DOHH2 (cell line): ENCODE results near the gene TBC1D22A.

ENCODE experiments used
- H3F3A ChIP-seq: fragments of 200-600 bp; sonication (generic), shearing (Covaris generic); 2 replicates; pipeline ENCODE4 v1.6.0; 2016; ENCODE audit warnings: antibody characterized with exemption, mild to moderate bottlenecking; ENCODE audit not compliant: control insufficient read depth, insufficient read depth
- H3K27ac ChIP-seq: fragments of 200-600 bp; sonication (generic); 2 replicates; pipeline ENCODE4 v1.5.1; 2014; ENCODE audit warnings: low read depth, mild to moderate bottlenecking, low read length, moderate library complexity
- H3K27me3 ChIP-seq: fragments of 200-600 bp; sonication (generic); 2 replicates; pipeline ENCODE4 v1.6.1; 2014; ENCODE audit warnings: mild to moderate bottlenecking, low read length, mixed read lengths; ENCODE audit not compliant: control insufficient read depth
- H3K36me3 ChIP-seq: fragments of 200-600 bp; sonication (generic); 2 replicates; pipeline ENCODE4 v1.6.1; 2014; ENCODE audit warnings: mild to moderate bottlenecking, low read length, moderate library complexity, mixed read lengths; ENCODE audit not compliant: control insufficient read depth
- H3K4me1 ChIP-seq: fragments of 200-600 bp; sonication (generic); 2 replicates; pipeline ENCODE4 v1.6.1; 2014; ENCODE audit warnings: mild to moderate bottlenecking, low read length, mixed read lengths; ENCODE audit not compliant: control insufficient read depth
- H3K4me2 ChIP-seq: fragments of 200-600 bp; sonication (generic); 2 replicates; pipeline ENCODE4 v1.6.0; 2014; ENCODE audit warnings: mild to moderate bottlenecking, low read length, moderate library complexity
- H3K4me3 ChIP-seq: fragments of 200-600 bp; sonication (generic); 2 replicates; pipeline ENCODE4 v1.5.1; 2014; ENCODE audit warnings: mild to moderate bottlenecking, low read length, mixed read lengths
- H3K79me2 ChIP-seq: fragments of 200-600 bp; sonication (generic); 2 replicates; pipeline ENCODE4 v1.6.1; 2014; ENCODE audit warnings: mild to moderate bottlenecking, low read length, mixed read lengths; ENCODE audit not compliant: control insufficient read depth
- H3K9me2 ChIP-seq: fragments of 200-600 bp; sonication (generic); replicated peaks from 2 replicates; pipeline ENCODE4 v1.6.1; 2014; ENCODE audit warnings: mild to moderate bottlenecking, low read length, mixed read lengths; ENCODE audit not compliant: control insufficient read depth
- H3K9me3 ChIP-seq: fragments of 200-600 bp; sonication (generic); 2 replicates; pipeline ENCODE4 v1.6.1; 2014; ENCODE audit warnings: antibody characterized with exemption, low read length, mixed read lengths; ENCODE audit not compliant: control insufficient read depth, insufficient read depth
- H4K20me1 ChIP-seq: fragments of 200-600 bp; sonication (generic); 2 replicates; pipeline ENCODE4 v1.6.0; 2014; ENCODE audit warnings: low read depth, mild to moderate bottlenecking, antibody characterized with exemption, low read length, moderate library complexity; ENCODE audit not compliant: control insufficient read depth, insufficient read depth
- EZH2phosphoT487 ChIP-seq: fragments of 200-600 bp; sonication (generic); IDR thresholded peaks from 2 replicates; pipeline ENCODE4 v1.6.1; 2017; ENCODE audit warnings: borderline replicate concordance, mild to moderate bottlenecking, antibody characterized with exemption, low read length, moderate library complexity, mixed read lengths
- TF ChIP-seq, protein P1 (sequence below): fragments of 200-600 bp; sonication (generic); IDR thresholded peaks from one replicate; pipeline ENCODE4 v1.5.1; 2014; ENCODE audit warnings: antibody characterized with exemption, mild to moderate bottlenecking, low read depth, low read length; ENCODE audit not compliant: poor library complexity, severe bottlenecking

Gene TBC1D22A

GRCh38 chr22:46767249-46767985 lies 5.0 kb downstream of the TBC1D22A start:
- Histone ChIP-seq H3K79me2 (peaks cover 86% of the 10 kb centered on the region), H3K27ac (peak overlapping the region; percentile 96), H3F3A (peaks cover 52% of the 10 kb centered on the region), H3K9me2 (no peaks in the 10 kb centered on the region), H4K20me1 (peaks cover 4% of the 10 kb centered on the region; the same call in 1 of the 2 replicates), H3K9me3 (no peaks in the 10 kb centered on the region), H3K36me3 (peaks cover 60% of the 10 kb centered on the region), H3K4me3 (peak overlapping the region; percentile 76), H3K4me1 (peaks cover 77% of the 10 kb centered on the region), H3K4me2 (peak overlapping the region; percentile 86), H3K27me3 (no peaks in the 10 kb centered on the region)
- TF ChIP-seq, protein P1, sequence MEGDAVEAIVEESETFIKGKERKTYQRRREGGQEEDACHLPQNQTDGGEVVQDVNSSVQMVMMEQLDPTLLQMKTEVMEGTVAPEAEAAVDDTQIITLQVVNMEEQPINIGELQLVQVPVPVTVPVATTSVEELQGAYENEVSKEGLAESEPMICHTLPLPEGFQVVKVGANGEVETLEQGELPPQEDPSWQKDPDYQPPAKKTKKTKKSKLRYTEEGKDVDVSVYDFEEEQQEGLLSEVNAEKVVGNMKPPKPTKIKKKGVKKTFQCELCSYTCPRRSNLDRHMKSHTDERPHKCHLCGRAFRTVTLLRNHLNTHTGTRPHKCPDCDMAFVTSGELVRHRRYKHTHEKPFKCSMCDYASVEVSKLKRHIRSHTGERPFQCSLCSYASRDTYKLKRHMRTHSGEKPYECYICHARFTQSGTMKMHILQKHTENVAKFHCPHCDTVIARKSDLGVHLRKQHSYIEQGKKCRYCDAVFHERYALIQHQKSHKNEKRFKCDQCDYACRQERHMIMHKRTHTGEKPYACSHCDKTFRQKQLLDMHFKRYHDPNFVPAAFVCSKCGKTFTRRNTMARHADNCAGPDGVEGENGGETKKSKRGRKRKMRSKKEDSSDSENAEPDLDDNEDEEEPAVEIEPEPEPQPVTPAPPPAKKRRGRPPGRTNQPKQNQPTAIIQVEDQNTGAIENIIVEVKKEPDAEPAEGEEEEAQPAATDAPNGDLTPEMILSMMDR, result no peak
- TF ChIP-seq EZH2phosphoT487, result no peak

DNA sequence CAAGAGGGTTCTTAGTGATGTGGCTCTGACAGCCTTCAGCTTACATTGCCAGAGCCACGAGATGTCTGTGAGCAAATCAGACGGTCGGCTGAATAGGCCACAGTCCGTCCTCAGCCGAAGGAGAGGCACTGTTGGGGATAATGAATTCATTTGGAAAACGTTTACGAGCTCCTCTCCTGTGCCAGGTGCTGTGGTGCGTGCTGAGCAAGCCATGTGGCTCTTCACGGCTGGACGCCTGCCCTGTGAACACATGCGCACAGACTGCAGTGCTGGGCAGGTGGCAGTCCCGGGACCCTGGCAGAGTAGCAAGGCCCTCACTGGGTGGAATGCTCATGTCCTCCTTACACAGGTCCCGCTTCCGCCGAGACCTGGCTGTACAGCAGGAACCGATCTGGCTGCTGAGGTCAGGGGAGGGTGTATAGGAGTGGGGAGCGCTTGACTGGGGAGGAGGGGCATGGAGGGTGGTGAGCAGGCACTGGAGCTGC lies 6.8 kb downstream of the TBC1D22A start:
- H3K79me2 ChIP-seq, result peaks cover 77% of the 10 kb centered on the region
- peaks cover 91% of the 10 kb centered on the region for H3K4me1 ChIP-seq
- peaks cover 54% of the 10 kb centered on the region for H3K36me3 ChIP-seq
- H4K20me1 ChIP-seq, result no peaks in the 10 kb centered on the region
- peak overlapping the region; percentile 76 for H3K4me3 ChIP-seq
- peak overlapping the region; percentile 96 for H3K27ac ChIP-seq
- H3K27me3 ChIP-seq, result no peaks in the 10 kb centered on the region
- TF ChIP-seq, protein P1, result no peak
- TF ChIP-seq EZH2phosphoT487, result no peak
- H3K9me2 ChIP-seq, result no peaks in the 10 kb centered on the region
- peak overlapping the region; percentile 86 for H3K4me2 ChIP-seq
- peaks cover 57% of the 10 kb centered on the region for H3F3A ChIP-seq
- H3K9me3 ChIP-seq, result no peaks in the 10 kb centered on the region

DNA sequence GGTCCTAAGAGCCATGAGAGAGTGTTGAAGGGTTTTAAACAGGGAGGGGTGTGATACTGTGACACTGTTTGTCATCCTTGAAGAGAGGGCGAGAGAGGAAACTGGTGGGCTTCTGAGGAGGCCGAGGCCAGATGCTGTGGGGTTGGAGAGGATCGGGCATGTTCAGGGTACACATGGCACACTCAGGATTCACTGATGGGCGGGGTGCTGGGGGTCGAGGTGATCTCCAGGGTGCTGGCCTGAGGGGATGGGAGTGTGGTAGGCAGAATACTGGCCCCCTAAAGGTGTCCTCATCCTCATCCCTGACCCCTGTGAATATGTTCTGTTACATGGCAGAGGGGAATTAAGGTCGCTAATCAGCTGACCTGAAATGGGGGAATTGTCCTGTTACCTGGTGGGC lies 7.3 kb downstream of the TBC1D22A start:
- H3K9me2 ChIP-seq, result no peaks in the 10 kb centered on the region
- H3K36me3 ChIP-seq, result peaks cover 51% of the 10 kb centered on the region
- peaks cover 72% of the 10 kb centered on the region for H3K79me2 ChIP-seq
- H3F3A ChIP-seq, result peaks cover 60% of the 10 kb centered on the region
- no peaks in the 10 kb centered on the region for H3K9me3 ChIP-seq
- H3K27ac ChIP-seq, result peak overlapping the region; percentile 96
- no peaks in the 10 kb centered on the region for H4K20me1 ChIP-seq
- H3K4me3 ChIP-seq, result peak overlapping the region; percentile 76
- TF ChIP-seq, protein P1, result no peak
- TF ChIP-seq EZH2phosphoT487, result no peak
- peaks cover 91% of the 10 kb centered on the region for H3K4me1 ChIP-seq
- H3K27me3 ChIP-seq, result no peaks in the 10 kb centered on the region
- peak overlapping the region; percentile 86 for H3K4me2 ChIP-seq
